ENCODE results near the gene SUSD6. TPM values are rescaled to one million over a fixed set of nuclear protein-coding genes. Genes with fewer than 3 reads are reported as not detected.

SUSD6 gene
- total and polyA plus RNA-seq, 9 of the 15 experiments (the other 6 are each of a cell fraction or from before 2014, with no cell fraction given), result 2.9 to 20.7 (median 5.6) TPM

DNA sequence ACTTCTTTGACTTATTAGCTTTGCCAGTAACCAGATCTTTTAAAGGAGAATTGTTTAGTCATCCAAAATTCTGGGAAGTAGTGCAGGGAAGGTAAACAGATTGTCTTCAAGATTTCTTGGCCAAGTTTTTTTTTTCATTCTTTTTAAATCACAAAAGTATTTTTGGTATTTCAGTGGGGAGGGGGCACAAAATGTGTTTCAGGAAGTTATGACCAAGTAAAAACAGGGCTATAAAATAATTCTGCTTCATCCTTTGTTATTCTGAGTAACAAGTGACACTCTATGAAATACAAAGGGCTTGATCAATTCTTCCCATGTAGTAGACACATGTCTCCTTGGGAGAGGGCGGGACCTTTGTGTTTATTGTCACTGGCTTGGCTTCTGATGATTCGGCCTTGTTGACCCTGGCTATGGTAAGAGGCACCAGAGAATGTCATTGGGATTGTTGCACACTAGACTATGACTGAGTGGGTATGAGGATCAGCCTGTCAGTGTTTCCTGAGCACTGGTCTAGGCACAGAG is 55.4 kb downstream of the SUSD6 start:
- no peak overlapping the region for H2AFZ ChIP-seq (ENCODE audit: low read depth, low read length)
- H3K4me1 ChIP-seq (replicated peaks in 1 of 2; ENCODE audit: control insufficient read depth in 2 of 2, insufficient read depth in 2 of 2, low read length in 2 of 2), result peaks cover 5 to 37% of the 10 kb centered on the region in 2 experiments; a peak in 4 of 5 replicates
- H3K4me3 ChIP-seq, result no peak overlapping the region
- H3K9ac ChIP-seq (ENCODE audit: insufficient read depth in 1 of 2, low read depth in 2 of 2, low read length in 2 of 2), result no peak overlapping the region
- H3K27ac ChIP-seq (ENCODE audit: extremely low read depth, low read depth, low read length), result no peak overlapping the region
- BruUV-seq (replicated peaks), result no TSS peak
- in situ Hi-C loops (cut with MboI) (no loop called here), intact Hi-C loops (cut with micrococcal nuclease) (no loop called here)
- peak in 2 of 4 experiments; percentile 23 to 29 for DNase-seq (ENCODE audit: extremely low read depth in 1 of 4, low spot score in 3 of 4)
- peaks cover 81% of the 10 kb centered on the region for H3K79me2 ChIP-seq (ENCODE audit: control insufficient read depth, insufficient read depth, low read length)
- no peaks in the 10 kb centered on the region for H3K27me3 ChIP-seq (ENCODE audit: control insufficient read depth in 2 of 2, insufficient read depth in 2 of 2, low read length in 2 of 2)
- POLR2A ChIA-PET, result no interaction called here
- CTCF ChIA-PET (ENCODE audit: low intra/inter-chr PET ratio), result no interaction called here
- WGBS (ENCODE audit: insufficient coverage, low coverage, missing lambda C conversion rate), result 69% methylated on average over 2 of the region's 2 CpGs
- H3K4me2 ChIP-seq (ENCODE audit: insufficient read depth, low read length), result no peak overlapping the region
- H3K9me3 ChIP-seq (replicated peaks; ENCODE audit: control insufficient read depth, insufficient read depth, low read depth, low read length), result no peaks in the 10 kb centered on the region
- H3K36me3 ChIP-seq (ENCODE audit: control insufficient read depth, insufficient read depth, low read length), result peaks cover 10% of the 10 kb centered on the region; the same call in 2 of the 3 replicates
- ATAC-seq, result no peak
- FAIRE-seq, result no peak
- H4K20me1 ChIP-seq (replicated peaks; ENCODE audit: control insufficient read depth, insufficient read depth, low read length), result peaks cover 4% of the 10 kb centered on the region; the same call in 1 of the 2 replicates
- TF ChIP-seq GABPB1 (CRISPR knock-in tag; IDR thresholded peaks at IDR 0.05), result no peak
- TF ChIP-seq ELK3 (CRISPR knock-in tag; IDR thresholded peaks at IDR 0.05), result no peak
- TF ChIP-seq MAFG (tag; conservative IDR thresholded peaks at IDR 0.05), result no peak
- H3K9me1 ChIP-seq (ENCODE audit: control insufficient read depth, insufficient read depth, low read length), result no peaks in the 10 kb centered on the region

DNA sequence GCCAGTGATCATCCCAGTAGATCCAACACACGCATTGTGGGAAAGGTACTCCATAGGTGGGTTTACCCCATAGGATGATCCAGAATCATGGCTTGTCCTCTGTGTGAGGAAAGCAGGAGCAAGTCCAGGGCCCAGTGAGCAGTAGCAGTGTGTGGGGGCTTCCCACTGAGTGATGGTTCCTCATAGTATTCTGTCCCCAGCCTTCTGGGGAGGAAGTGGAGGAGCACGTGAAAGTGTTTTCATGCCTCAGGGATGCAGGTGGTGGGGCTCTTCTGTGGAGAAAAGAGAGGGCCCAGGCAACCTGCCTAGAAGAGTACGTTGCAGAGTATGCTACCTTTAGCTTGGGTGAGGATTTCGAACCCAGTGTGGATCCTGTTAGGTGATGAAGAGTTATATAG is 56.5 kb downstream of the SUSD6 start:
- Histone ChIP-seq H3K36me3 (ENCODE audit: control insufficient read depth, insufficient read depth, low read length) (peaks cover 6% of the 10 kb centered on the region; the same call in 2 of the 3 replicates), H3K4me2 (ENCODE audit: insufficient read depth, low read length) (no peak overlapping the region), H3K4me3 (no peak overlapping the region), H3K4me1 (replicated peaks in 1 of 2; ENCODE audit: control insufficient read depth in 2 of 2, insufficient read depth in 2 of 2, low read length in 2 of 2) (peaks cover 5 to 26% of the 10 kb centered on the region in 2 experiments; a peak in 4 of 5 replicates), H2AFZ (ENCODE audit: low read depth, low read length) (no peak overlapping the region), H3K9ac (ENCODE audit: insufficient read depth in 1 of 2, low read depth in 2 of 2, low read length in 2 of 2) (no peak overlapping the region), H4K20me1 (replicated peaks; ENCODE audit: control insufficient read depth, insufficient read depth, low read length) (peaks cover 8% of the 10 kb centered on the region; the same call in 1 of the 2 replicates), H3K79me2 (ENCODE audit: control insufficient read depth, insufficient read depth, low read length) (peaks cover 80% of the 10 kb centered on the region), H3K27me3 (ENCODE audit: control insufficient read depth in 2 of 2, insufficient read depth in 2 of 2, low read length in 2 of 2) (no peaks in the 10 kb centered on the region), H3K9me3 (replicated peaks; ENCODE audit: control insufficient read depth, insufficient read depth, low read depth, low read length) (no peaks in the 10 kb centered on the region), H3K27ac (ENCODE audit: extremely low read depth, low read depth, low read length) (no peak overlapping the region), H3K9me1 (ENCODE audit: control insufficient read depth, insufficient read depth, low read length) (no peaks in the 10 kb centered on the region)
- in situ Hi-C loops (cut with MboI) (no loop called here), intact Hi-C loops (cut with micrococcal nuclease) (no loop called here)
- CTCF ChIA-PET (ENCODE audit: low intra/inter-chr PET ratio), result no interaction called here
- no peak for DNase-seq (ENCODE audit: extremely low read depth in 1 of 4, low spot score in 3 of 4)
- FAIRE-seq, result no peak
- no TSS peak for BruUV-seq (replicated peaks)
- 98% methylated on average over 4 of the region's 4 CpGs for WGBS (ENCODE audit: insufficient coverage, low coverage, missing lambda C conversion rate)
- no peak for ATAC-seq
- POLR2A ChIA-PET, result interaction anchor here (0.7 kb wide), 1 partner anchor 19 kb away, joined by 3 read pairs; no protein-coding TSS in a partner anchor
- TF ChIP-seq POLR2A (conservative IDR thresholded peaks at IDR 0.05) (no peak), ZNF212 (CRISPR knock-in tag; IDR thresholded peaks at IDR 0.05) (no peak), BRD4 (IDR thresholded peaks at IDR 0.05) (no peak), ETV5 (CRISPR knock-in tag; IDR thresholded peaks at IDR 0.05; ENCODE audit: low read depth) (no peak), ZNF165 (CRISPR knock-in tag; IDR thresholded peaks at IDR 0.05; ENCODE audit: borderline replicate concordance) (no peak), RBBP5 (IDR thresholded peaks at IDR 0.05; ENCODE audit: borderline replicate concordance, insufficient read depth, low read length, poor library complexity, severe bottlenecking) (no peak), ZNF449 (CRISPR knock-in tag; IDR thresholded peaks at IDR 0.05) (no peak), SREBF1 (IDR thresholded peaks at IDR 0.05; ENCODE audit: borderline replicate concordance, low read depth, low read length) (no peak), ZFP36 (IDR thresholded peaks at IDR 0.05; ENCODE audit: low read depth, low read length, partially characterized antibody) (no peak), PHF21A (IDR thresholded peaks at IDR 0.05; ENCODE audit: borderline replicate concordance, low read depth) (no peak)
